HG02938 (cell line): Measurements from ENCODE around the gene ALDH16A1.
"Not testable (repeated sequence)": the region's sequence is repeated elsewhere in the genome, so short reads cannot be mapped to it uniquely, and the experiment has no call there.

Experiments
- ATAC-seq: cut with Tn5 transposase; IDR thresholded peaks from one replicate; pipeline ENCODE4 v1.9.1; 2021; ENCODE audit warnings: mild to moderate bottlenecking, moderate library complexity; ENCODE audit not compliant: unreplicated experiment

ALDH16A1 gene

DNA sequence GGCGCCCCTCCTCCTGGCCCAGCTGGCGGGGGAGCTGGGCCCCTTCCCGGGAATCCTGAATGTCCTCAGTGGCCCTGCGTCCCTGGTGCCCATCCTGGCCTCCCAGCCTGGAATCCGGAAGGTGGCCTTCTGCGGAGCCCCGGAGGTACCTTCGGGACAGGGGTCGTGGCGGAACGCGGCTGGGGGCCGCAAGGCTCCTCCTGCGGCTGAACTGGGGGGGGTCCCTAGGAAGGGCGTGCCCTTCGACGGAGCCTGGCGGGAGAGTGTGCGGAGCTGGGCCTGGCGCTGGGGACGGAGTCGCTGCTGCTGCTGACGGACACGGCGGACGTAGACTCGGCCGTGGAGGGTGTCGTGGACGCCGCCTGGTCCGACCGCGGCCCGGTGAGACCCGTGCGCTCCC lies 8.6 kb downstream of the ALDH16A1 start:
- no peak for ATAC-seq

DNA sequence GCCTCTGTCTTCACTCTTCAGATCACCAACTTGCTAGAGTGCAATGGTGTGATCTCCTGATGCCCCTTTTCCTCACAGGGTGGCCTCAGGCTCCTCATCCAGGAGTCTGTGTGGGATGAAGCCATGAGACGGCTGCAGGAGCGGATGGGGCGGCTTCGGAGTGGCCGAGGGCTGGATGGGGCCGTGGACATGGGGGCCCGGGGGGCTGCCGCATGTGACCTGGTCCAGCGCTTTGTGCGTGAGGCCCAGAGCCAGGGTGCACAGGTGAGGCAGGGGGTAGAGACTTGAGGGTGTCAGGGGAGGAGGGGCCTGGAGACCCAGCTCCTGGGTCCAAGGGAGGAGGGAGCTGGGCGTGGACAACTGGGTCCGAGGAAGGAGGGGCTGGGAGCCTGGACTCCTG lies 9.5 kb downstream of the ALDH16A1 start:
- ATAC-seq, result no peak

DNA sequence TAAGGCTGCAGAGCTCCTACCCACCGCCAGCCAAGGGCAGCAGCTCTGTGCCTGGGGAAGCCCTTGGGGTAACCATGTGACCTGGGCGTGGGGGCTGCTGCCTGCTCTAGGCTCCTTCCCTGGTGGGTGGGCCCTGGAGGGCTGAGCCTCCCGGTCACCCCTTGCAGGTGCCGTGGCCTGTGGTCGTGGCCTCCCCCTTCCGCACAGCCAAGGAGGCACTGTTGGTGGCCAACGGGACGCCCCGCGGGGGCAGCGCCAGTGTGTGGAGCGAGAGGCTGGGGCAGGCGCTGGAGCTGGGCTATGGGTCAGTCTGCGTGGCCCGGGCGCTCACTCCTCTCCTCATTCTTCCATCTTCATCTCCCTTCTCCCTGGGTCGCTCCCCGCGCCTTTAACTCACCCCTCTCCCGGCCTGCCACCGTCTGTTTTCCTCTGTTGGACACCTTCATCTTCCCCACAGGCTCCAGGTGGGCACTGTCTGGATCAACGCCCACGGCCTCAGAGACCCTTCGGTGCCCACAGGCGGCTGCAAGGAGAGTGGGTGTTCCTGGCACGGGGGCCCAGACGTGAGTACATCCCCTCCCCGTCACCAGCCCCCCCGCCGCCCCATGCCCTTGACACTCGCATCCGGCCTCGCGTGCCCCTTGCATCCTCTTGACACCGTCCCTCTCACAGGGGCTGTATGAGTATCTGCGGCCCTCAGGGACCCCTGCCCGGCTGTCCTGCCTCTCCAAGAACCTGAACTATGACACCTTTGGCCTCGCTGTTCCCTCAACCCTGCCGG lies 11.1 kb downstream of the ALDH16A1 start:
- no peak for ATAC-seq

DNA sequence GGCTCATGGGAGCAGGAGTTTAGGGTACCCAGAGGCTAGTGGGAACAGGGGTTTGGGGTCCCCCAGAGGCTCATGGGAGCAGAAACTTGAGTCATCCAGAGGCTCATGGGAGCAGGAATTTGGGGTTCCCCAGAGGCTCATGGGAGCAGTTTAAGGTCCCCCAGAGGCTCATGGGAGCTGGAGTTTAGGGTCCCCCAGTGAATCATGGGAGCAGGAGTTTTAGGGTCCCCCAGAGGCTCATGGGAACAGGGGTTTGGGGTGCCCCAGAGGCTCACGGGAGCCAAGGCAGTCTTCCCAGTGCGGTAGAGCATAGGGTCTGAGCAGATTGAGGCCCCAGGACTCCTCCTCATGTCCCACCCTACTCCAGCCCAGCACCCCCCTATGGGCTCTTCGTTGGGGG lies 12.3 kb downstream of the ALDH16A1 start:
- no peak for ATAC-seq

DNA sequence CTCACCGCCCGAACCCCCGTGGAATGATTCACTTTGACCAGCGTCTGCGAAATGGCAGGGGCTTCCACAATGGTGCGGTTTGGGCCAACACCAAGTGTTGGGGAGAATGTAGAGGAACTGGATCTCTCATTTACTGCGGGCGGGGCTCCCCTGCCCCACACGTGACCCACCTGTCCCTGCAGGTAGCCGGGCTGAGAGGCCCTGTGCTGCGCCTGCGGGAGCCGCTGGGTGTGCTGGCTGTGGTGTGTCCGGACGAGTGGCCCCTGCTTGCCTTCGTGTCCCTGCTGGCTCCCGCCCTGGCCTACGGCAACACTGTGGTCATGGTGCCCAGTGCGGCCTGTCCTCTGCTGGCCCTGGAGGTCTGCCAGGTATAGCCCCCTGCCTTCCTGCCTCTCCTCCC lies 15.2 kb downstream of the ALDH16A1 start:
- ATAC-seq, result no peak

DNA sequence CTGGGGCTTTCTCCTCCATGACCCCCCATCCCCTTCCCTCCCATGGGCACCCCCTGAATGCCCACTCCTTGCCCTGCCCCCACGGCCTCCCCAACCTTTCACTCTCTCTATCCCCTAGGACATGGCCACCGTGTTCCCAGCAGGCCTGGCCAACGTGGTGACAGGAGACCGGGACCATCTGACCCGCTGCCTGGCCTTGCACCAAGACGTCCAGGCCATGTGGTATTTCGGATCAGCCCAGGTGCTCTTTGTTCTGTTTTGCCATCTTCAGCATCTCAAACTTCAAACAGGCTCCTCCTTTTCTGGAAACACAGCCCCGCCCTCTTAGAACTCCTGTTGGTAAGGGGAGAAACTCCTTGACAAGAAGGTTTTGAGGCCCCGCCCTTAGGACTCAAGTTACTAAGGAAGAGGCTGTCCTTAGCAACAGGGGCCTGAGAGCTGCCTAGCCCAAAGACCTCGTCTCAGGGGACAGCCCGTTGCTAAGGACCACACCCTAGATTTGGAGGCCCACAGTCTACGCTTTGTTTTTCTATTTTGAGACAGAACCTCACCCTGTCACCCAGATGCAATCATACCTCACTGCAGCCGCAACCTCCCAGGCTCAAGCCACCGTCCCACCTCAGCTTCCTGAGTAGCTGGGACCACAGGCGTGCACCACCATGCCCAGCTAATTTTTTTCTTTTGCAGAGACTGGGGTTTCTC lies 15.9 kb downstream of the ALDH16A1 start:
- ATAC-seq, result peak; percentile 67

DNA sequence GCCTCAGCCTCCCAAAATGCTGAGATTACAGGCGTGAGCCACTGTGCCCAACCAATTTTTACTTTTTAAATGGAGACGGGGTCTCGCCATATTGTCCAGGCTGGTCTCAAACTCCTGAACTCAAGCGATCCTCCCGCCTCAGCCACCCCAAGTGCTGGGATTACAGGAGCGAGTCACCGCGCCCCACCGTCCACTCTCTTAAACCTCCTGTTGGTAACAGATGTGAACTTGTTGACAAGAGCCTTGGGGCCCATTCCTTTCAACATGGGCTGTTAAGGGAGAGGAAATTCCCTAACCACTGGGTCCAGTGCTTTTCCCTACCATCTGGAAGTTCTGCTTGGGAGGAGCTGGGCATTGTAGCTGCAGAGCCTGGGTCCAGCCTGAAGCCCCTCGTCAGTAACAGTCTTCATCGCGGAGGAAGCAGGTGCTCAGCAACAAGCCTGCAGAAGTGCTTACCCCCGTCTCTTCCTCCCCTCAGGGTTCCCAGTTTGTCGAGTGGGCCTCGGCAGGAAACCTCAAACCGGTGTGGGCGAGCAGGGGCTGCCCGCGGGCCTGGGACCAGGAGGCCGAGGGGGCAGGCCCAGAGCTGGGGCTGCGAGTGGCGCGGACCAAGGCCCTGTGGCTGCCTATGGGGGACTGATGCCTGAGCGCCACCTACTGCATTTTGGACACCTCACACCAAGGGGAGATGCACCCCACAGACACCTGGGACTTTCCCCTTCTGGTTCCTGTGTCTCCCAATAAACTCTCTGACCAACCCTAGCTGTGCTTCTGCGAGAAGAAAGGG lies 17.0 kb downstream of the ALDH16A1 start:
- no peak for ATAC-seq

DNA sequence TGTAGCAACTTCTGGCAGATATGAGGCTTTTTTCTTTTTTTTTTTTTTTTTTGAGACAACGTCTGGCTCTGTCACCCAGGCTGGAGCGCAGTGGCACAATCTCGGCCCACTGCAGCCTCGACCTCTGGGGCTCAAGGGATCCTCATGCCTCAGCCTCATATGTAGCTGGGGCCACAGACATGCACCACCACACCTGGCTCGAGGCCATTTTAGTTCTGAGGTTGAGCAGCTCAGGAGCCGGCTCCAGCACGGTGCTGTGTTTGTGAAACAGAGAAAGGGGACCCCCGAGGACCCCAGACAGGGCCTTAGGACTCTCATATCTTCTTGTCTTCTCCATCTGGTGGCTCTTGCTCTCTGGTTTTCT lies 17.6 kb downstream of the ALDH16A1 start:
- ATAC-seq, result no peak

DNA sequence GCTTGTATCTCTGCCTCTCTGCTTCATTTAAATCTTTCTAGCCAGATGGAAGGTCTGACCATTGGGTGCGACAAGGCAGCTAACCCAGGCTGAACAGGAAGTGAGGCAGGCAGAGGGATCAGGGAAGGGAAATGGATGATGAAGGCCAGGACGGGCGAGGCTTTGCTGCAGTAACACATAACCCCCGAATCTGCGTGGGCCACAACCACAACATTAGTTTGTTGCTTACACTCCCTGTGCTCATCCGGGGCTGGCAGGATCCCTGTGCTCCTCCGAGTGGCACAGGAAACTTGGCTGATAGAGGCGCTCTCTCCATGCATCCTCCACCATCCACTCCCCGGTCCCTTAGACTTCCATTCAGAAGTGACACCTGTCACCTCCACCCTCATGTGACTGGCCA lies 19.9 kb downstream of the ALDH16A1 start:
- ATAC-seq, result no peak

DNA sequence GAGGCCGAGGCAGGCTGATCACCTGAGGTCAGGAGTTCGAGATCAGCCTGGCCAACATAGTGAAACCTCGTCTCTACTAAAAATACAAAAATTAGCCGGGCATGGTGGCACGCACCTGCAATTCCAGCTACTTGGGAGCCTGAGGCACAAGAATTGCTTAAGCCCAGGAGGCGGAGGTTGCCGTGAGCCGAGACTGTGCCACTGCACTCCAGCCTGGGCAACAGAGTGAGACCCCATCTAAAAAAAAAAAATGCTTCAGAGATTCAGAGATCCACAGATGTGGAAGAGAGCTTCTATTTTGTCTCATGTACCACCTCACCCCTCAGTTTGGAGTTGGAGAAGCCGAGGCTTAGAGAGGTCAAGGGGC lies 20.5 kb downstream of the ALDH16A1 start:
- not testable (repeated sequence) for ATAC-seq

DNA sequence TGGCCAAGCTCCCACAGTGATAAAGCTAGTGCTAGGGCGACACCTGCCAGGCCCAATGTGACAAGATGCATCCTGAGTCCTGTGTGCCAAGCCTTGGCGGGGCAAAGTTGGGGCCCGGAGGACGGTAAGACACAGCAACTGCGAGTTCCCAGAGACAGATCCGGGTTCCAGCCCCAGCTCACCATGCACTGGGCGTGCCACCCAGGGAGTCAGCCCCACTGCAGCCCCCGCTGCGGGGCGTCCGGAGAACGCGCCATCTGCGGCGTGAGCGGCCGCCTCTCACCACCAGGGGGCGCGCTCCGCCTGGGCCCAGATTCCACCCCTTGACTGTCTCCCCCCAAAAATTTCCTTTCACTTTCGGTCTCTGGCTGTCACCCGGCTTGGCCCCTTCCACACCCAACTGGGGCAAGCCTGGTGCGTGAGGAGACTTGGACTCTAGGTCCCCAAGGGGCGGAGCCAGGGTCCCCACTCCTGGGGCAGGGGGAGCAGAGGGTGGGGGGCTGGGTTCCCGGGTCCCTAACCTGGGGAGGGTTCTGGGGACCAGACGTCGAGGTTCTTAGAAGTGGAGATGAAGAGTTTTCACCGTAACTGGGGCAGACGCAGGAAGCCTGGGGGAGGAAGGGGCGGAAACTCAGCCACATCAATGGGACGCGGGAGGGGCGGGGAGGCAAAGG lies 21.0 kb downstream of the ALDH16A1 start, which contains the start of gene FLT3LG:
Gene FLT3LG, plus strand, starts transcription at position 348 of the 674 bp plus-strand sequence. CDS start 425 bp downstream, outside the sequence.
- ATAC-seq, result peak; percentile 40

DNA sequence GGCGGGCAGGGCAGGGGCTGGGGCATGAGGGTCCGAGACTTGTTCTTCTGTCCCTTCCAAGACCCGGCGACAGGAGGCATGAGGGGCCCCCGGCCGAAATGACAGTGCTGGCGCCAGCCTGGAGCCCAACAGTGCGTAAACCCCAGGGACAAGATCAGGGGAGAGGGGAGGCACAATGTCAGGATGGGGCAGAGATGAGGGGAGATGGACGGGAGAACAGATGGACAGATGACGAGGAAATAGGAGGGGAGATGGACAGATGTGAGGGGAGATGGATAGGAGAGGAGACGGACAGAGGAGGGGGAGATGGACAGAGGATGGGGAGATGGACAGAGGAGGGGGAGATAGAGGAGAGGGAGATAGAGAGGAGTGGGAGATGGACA lies 21.5 kb downstream of the ALDH16A1 start:
- ATAC-seq, result no peak

DNA sequence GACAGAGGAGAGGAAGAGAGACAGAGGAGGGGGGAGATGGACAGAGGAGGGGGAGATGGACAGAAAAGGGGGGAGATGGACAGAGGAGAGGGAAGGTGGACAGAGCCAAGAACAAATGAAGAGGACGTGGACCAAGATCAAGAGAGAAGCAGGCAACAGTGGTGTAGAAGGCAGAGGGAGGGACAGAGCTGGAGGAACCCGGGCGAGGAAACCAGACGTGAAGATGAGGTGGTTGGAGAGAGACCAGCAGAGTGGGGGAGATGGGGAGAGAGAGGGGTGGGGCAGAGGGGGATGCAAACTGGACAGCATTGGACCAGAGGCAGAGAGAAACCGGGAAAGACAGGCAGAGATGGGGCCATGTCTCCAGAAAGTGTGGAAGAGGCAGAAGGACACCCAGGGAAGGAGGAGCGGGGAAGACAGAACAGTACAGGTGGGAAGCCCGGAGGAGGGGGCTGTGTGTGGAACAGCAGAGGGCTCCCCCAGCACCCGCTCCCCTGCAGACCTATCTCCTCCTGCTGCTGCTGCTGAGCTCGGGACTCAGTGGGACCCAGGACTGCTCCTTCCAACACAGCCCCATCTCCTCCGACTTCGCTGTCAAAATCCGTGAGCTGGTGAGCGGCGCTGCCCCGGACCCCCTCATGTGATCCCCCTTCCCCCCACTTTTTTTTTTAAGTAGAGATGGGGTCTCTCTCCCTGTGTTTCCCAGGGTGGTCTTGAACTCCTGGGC lies 22.3 kb downstream of the ALDH16A1 start:
- no peak for ATAC-seq

DNA sequence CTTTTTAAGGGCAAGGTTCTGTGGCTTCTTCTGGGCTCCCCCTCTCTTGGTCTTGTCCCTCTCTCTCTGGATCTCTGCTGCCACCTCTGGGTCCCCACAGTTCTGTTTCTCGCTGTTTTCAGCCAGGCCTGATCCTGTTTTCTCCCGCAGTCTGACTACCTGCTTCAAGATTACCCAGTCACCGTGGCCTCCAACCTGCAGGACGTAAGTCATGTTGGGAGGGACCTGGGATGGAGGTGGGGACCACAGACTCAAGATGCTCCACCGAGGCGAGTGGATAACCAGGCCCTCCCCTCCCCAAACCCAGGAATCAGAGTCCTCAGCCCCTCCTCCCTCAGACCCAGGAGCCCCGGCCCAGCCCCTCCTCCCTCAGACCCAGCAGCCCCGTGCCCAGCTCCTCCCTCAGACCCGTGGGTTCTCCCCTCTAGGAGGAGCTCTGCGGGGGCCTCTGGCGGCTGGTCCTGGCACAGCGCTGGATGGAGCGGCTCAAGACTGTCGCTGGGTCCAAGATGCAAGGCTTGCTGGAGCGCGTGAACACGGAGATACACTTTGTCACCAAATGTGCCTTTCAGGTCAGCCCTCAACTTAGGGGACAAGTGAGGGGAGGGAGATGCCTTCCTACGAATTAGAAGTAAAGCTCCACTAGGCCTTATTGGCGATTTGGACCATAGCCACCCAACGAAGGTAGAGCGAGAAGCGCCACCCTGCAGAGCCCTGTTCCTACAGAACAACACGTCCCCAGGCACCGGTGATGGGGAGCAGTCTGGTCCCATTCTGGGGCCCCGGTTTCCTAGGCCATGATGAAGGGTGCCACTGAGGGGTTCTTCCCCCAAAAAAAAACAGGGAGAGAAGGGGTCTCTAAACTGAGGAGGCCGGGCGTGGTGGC lies 23.2 kb downstream of the ALDH16A1 start:
- no peak for ATAC-seq

DNA sequence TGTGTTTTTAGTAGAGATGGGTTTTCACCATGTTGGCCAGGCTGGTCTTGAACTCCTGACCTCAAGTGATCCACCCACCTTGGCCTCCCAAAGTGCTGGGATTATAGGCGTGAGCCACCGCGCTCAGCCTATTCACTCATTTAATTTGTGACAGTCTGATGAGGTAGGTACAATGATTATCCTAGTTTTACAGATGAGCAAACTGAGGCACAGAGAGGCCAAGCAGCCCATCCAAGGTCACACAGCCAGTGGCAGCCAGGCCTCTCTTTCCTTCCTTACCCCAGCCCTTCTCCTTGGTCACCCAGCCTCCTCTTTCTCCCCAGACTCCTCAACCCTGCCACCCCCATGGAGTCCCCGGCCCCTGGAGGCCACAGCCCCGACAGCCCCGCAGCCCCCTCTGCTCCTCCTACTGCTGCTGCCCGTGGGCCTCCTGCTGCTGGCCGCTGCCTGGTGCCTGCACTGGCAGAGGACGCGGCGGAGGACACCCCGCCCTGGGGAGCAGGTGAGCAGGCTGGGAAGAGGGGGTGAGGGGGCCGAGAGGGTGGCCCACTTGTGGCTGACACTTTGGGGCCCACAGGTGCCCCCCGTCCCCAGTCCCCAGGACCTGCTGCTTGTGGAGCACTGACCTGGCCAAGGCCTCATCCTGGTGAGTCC lies 27.1 kb downstream of the ALDH16A1 start:
- no peak for ATAC-seq

DNA sequence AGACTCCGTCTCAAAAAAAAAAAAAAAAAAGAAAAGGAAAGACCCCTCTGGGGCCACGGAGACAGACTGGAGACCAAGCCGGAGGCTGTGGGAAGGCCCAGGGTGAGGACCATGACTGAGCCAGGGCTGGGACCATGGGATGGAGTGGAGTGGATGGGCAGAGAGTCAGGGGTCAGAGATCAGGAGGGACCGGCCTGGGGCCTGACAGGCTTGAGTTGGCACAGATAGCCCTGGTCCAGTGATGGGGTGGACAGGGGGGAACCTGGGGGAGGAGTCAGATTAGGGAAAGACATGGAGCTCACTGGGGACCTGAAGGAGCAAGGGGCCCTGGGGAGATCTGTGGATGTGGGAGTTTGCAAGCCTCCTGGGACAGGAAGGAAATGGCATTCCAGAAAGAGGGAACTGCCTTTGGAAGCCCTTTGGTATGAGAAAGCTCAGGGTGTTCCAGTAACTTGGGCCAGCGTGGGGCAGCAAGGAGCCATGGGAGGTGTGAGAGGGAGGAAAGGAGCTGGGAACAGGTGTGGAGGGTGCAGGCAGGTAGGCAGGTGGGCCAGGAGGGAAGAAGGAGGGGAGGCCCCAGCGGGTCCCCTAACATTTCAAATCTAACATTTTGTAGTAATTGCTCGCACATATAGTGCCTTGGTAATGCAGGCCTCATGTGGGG lies 28.1 kb downstream of the ALDH16A1 start:
- ATAC-seq, result no peak

DNA sequence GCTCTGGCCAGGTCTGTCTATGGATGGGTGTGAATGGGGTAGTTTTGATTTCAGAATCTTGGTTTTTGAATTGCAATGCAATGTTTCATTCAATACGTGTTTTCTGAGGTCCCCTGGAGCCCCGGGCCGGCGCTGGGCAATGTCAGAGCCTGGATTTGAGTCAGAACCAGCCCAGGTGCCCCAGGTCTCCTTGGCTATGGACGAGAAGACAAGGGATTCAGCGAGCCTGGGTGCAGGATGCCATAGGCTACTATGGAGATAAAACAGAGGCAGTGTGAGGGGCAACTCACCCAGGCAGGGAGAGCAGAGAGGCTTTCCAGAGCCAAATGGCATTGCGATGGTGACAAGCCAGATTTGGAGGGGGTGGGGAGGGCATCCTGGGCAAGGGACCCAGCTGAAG lies 33.2 kb downstream of the ALDH16A1 start:
- ATAC-seq, result no peak

DNA sequence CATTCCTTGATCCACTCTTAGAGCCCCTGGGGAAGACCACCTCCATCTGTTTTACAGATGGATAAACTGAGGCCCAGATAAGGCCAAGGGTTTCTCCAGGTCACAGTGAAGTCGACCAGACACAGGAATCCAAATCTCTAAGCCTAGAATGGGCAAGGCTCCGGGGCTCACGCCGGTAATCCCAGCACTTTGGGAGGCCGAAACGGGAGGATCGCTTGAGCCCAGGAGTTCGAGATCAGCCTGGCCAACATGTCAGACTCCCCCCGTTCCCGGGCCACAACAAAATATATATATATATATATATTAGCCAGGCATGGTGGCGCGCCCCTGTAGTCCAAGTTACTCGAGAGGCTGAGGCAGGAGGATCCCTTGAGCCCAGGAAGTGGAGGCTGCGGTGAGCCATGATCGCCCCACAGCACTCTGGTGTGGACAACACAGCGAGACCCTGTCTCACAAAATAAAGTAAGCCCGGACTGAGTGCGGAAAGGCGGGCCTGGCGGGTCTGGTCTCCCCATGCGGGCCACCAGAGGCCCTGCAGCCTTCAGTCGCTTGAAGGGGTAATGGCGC lies 33.8 kb downstream of the ALDH16A1 start:
- no peak for ATAC-seq
